Measurements from ENCODE around the gene MMP19.

DNA sequence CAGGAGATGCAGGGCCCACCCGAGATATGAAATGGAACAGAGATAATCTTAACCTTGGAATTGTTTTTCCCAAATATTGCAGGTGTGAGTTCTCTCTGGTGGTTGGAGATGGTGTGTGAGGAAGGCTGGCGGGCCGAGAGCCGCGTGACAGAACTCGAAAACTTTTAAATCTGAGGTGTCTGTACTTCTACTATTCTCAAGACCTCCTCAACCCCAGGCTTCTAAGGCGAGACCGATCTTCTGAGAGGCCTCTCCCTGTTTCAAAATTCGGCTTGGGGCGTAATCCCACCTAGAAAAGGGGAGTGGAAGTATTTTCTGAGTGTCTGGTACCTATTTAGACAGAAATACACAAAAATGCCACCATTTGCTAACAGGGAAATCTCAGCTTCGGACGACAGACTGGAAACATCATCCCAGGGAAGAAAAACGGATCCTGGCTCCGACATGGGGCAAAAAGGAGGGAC is 25.8 kb downstream of the MMP19 start:
- TF ChIP-seq CTCF (IDR thresholded peaks at IDR 0.05): no peak
- TF ChIP-seq POLR2A (IDR thresholded peaks at IDR 0.05): no peak

All from Peyer's patch (tissue), 4 donors.